ENCODE measurements around the gene TXNL4A.

GRCh38 chr18:79962835-79963657 is 25.3 kb downstream of the TXNL4A start:
- TF ChIP-seq PATZ1 (CRISPR knock-in tag; IDR thresholded peaks at IDR 0.05; ENCODE audit: borderline replicate concordance) (no peak), PPARA (CRISPR knock-in tag; IDR thresholded peaks at IDR 0.05; ENCODE audit: borderline replicate concordance) (no peak), CREB5 (CRISPR knock-in tag; IDR thresholded peaks at IDR 0.05; ENCODE audit: low read depth) (no peak), ZNF565 (CRISPR knock-in tag; conservative IDR thresholded peaks at IDR 0.05; ENCODE audit: low read depth) (no peak), SNAI2 (CRISPR knock-in tag; IDR thresholded peaks at IDR 0.05) (no peak), GLIS3 (CRISPR knock-in tag; IDR thresholded peaks at IDR 0.05) (no peak)
